Jurkat, Clone E6-1 (cell line): ENCODE results near the gene NKX2-4. TPM values are rescaled to one million over a fixed set of nuclear protein-coding genes. Genes with fewer than 3 reads are reported as not detected.
"Not testable (repeated sequence)": the region's sequence is repeated elsewhere in the genome, so short reads cannot be mapped to it uniquely, and the experiment has no call there.

Experiments used
- DNase-seq: peaks from one replicate; pipeline ENCODE4 v3.0.0-alpha.2; 2011; ENCODE audit warnings: low read depth, low spot score
- H3K4me3 ChIP-seq: 2 replicates; pipeline ENCODE4 v1.5.1; 2011; ENCODE audit warnings: mild to moderate bottlenecking, low read length, control low read depth, moderate library complexity
- polyA plus RNA-seq: library from polyadenylated mRNA; unstranded; fragments of >200 nt; gene quantifications from one replicate; pipeline ENCODE4 v1.2.1, GENCODE V29; 2012; ENCODE audit warnings: missing spikeins; ENCODE audit not compliant: insufficient read length, insufficient read depth

NKX2-4 gene
- polyA plus RNA-seq: not detected

DNA sequence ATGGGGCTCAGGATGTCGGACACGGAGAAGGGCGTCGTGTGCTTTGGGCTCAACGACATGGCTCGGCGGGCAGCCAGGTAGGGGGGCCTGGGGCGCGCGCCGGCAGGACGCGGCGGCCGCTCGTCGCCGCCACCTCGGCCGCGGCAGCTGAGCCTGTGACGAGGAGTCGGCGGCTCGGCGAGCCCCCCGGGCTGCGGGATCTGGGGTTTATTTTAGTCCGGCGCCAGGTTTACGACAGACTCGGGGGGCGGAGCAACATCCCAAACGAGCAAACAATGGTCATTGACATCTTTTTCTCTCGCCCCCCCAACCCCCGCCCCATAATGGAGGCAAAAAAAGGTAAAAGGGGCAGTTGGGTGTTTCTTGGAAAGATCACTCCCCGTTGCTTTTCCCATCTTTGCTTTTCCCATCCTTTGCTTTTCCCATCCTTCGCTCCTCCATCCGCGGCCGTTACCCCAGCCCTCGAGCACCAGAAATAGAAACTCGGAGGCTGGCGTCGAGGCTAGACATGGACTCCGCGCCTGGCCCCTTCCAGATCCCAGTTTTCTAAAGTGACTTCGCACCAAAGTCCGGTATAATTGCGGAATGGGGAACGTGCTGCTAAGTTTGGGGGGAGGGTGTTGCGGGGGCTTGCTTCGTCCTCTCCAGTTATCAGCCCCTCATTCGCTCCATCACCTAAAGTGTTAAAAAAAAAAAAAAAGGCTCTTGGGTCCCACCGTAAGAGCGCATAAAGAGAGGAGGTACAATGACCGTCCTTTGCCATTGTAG is at the start of gene NKX2-4:
NKX2-4 (minus strand) TSS at position 186 of the 768 bp plus-strand sequence; CDS start at position 59, 127 bp downstream.
- H3K4me3 ChIP-seq: no peak within 1 kb of the TSS; the same call in 1 of the 2 replicates

DNA sequence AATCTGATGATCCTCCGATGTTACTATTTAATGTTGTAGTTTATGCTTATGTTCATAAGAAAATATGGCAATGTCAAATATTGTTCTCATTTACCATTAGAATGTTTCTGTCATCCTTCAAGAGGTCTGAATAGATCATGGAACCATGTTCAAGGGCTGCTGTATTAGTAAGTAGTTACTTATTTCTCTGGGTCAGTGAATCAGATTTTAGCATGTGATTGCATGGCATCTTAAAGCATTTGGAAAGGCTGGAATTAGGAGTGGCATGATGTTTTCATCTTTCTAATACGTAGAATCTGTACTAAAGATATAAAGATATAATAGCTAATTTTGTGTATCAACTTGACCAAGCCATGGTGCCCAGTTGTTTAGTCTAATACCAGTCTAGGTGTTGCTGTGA is 40.5 kb upstream of the NKX2-4 start:
- no peak for DNase-seq
- H3K4me3 ChIP-seq: no peak overlapping the region

More for the DNA sequence above, at the start of gene NKX2-4:
- no peak for DNase-seq

DNA sequence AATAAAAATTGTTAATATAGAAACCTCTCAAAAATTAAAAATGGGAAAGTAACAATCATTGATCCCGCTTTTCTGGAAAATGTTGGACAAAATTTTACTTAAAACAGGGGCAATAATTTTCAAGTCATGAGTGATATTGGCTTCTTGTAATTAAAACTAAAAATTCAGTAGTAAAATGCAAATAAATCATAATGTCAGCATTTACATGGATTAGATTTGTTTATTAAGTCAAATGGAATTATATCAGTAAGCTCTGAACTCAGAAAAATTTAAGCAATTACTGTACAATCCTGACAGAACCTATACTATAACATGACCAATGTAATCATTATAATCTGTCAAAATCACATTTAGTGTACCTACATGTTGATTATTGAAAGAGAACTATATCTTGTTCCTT is 39.9 kb upstream of the NKX2-4 start:
- H3K4me3 ChIP-seq: no peak overlapping the region
- DNase-seq: no peak

DNA sequence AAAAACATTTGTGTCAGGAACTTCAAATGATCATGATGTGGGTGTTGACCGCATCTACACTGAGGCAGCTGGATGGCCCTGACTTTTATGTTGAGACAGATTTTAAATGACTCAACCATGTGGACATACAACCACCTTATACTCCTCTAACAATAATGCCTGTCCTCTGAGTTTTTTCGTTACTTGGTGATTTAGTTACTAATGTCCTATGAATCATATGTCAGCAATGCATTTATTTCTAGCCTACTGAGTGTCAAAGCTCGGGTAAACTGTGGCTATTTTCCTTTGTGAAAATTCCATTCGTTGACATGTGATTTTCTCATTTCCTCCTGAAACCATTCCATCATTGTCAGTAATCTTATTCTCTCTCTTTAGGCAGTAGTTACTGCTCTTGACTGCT is 38.9 kb upstream of the NKX2-4 start:
- no peak for DNase-seq
- no peak overlapping the region for H3K4me3 ChIP-seq

DNA sequence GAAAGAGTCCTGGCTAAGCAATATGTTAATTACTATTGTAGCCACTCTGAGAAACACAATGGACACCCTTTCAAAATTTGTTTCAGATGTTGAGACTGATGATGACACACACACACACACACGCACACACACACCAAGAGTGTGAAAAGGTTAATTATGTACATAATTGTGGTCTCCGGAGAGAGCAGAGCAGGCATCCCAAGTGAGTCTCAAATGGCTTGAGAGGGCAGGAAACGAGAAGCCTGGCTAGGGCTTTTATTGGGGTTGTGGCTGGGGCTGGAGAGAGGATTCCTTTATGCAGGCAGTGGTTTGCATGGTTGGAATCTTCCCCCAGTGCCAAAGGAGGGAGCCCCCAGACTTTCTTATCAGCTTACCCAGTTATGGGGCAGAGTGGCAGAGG is 38.2 kb upstream of the NKX2-4 start:
- DNase-seq: no peak
- no peak overlapping the region for H3K4me3 ChIP-seq

DNA sequence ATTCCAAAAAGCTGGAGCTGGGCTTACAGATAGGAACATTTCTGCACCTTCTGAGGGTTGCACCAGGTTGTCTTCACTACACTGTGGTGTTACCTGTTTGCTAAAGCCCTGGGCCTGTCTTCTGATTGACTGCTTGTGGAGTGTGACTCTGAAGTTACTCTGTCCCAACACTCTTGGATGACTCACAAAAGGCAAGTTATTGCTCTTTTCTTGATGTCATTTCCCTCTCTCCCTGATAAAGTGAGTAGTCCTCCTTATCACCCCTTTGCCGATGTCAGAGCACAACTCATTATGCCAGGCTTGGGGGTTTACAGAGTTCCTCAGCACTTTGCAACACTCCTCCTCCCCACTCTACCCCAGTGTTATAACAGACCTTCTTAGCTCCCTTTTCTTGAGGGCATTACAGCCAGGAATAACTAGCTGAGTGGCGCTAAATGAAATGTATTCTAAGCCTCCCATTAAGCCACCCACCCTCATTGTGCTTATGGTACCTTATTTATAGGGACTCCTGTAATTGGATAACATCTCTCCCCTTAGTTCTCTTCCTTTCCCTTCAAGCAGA is 36.1 kb upstream of the NKX2-4 start:
- no peak for DNase-seq
- no peak overlapping the region for H3K4me3 ChIP-seq

DNA sequence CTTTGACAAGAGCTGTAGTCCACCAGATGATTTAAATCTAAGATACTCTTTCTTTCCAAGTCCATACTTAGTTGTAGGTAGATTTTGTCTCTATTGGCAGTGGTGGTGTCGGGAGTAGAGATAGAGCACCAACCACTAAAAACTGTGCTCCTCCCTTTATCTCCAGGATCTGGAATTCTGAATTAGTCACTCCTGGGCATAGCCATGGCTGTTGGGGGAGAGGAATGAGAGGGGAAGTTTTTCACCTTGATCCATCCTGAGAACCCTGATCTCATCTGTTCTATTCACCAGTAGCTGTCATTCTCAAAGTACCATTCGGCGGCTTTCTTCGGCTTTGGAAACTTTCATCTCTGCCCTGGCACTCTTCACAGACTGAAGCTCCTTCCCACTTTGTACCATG is 35.6 kb upstream of the NKX2-4 start:
- DNase-seq: no peak
- H3K4me3 ChIP-seq: no peak overlapping the region

DNA sequence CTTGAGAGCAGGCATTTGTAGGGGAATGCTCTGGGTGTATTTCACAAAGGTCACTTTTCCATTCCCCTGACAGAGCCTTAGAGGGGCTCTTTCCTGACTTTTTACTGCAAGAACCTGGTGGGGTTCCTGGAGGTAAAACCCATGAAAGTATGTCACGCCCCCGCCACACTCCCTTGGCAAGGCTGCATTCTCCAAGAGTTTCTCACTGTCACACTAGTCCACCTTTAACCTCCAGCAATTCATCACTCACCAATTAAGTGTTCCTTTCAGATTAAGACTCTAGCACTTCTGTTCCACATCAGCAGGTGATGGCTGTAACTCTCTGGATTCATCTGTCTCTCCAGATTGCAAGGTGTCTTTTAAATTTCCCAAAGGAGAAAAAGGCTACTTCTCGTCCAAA is 32.7 kb upstream of the NKX2-4 start:
- no peak for DNase-seq
- no peak overlapping the region for H3K4me3 ChIP-seq

DNA sequence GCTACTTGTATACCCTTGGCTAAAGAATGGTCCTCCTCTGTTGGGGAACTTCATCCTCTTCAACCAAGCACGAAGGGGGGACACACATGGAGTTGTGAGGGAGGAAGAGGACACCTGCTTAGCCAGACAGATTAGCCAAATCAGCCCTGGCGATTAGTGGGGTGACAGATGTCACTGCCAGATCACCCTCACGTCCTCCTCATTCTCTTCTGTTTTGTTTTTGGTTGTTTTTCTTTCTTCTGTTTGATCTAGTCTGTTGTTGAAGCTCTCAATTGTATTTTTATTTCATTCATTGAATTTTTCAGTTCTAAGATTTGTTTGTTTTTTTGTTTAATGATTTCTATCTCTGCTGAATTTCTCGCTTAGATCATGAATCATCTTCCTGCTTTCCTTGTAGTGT is 27.5 kb upstream of the NKX2-4 start:
- no peak overlapping the region for H3K4me3 ChIP-seq
- DNase-seq: no peak

DNA sequence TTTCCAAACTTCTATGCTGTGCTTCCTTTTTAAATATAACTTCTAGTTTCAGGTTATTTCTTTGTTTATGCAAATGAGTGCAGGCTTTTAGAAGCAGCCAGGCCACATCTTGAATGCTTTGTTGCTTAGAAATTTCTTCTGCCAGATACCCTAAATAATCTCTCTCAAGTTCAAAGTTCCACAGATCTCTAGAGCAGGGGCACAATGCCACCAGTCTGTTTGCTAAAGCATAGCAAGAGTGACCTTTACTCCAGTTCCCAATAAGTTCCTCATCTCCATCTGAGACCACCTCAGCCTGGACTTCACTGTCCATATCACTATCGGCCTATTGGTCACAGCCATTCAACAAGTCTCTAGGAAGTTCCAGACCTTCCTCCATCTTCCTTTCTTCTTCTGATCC is 26.4 kb upstream of the NKX2-4 start:
- H3K4me3 ChIP-seq, DNase-seq: not testable (repeated sequence)

DNA sequence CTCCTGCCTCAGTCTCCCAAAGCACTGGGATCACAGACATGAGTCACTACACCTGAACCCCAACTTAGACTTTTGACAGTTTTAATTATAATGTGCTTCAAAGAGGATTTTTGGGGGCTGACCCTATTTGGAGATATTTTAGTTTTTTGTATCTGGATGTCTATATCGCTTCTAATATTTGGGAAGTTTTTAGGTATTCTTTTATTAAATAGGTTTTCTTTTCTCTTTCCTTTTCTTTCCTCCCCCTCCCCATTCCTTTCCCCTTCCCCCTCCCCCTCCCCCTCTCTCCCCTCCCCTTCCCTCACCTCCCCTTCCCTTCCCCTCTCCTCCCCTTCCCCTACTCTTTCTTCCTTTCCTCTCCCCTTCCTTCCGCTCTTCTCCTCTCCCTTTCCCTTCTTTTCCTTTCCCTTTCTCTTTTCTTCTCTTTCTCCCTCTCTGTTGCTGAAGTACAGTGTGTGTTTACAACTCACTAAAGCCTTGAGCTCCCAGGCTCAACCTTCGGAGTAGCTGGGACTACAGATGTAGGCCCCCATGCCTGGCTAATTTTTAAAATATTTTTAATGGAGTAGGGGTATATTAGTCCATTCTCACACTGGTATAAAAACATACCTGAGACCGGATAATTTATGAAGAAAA is 24.4 kb upstream of the NKX2-4 start:
- H3K4me3 ChIP-seq: no peak overlapping the region

DNA sequence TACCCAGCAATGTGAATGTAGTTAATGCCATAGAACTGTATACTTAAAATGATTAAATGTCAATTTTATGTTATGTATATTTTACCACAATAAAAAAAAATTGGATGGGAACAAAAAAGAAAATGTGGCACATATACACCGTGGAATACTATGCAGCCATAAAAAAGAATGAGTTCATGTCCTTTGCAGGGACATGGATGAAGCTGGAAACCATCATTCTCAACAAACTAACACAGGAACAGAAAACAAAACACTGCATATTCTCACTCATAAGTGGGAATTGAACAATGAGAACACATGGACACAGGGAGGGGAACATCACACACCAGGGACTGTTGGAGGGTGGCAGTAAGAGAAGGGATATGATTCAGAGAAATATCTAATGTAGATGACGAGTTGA is 21.8 kb upstream of the NKX2-4 start:
- not testable (repeated sequence) for H3K4me3 ChIP-seq, DNase-seq

More for the DNA sequence above, 24.4 kb upstream of the NKX2-4 start:
- no peak for DNase-seq

DNA sequence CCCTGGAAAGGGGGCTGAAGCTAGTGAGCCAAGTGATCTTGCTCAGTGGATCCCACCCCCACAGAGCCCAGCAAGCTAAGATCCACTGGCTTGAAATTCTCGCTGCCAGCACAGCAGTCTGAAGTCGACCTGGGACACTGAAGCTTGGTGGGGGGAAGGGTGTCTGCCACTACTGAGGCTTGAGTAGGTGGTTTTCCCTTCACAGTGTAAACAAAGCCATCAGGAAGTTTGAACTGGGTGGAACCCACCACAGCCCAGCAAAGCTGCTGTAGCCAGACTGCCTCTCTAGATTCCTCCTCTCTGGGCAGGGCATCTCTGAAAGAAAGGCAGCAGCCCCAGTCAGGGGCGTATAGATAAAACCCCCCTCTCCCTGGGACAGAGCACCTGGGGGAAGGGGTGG is 16.7 kb upstream of the NKX2-4 start:
- not testable (repeated sequence) for H3K4me3 ChIP-seq
- peak; percentile 33 for DNase-seq

DNA sequence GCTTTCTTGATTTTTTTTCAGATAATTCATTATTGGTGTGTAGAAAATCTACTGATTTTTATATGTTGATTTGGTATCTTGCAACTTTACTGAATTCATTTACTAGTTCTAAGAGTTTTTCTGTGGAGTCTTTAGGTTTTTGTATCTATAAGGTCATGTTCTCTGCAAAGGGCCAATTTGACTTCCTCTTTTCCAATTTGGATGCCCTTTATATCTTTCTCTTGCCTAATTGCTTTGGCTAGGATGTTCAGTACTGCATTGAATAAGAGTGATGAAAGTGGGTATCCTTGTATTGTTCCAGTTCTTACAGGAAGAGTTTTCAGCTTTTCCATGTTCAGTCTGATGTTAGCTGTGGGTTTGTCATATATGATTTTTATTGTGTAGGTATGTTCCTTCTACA is 14.4 kb upstream of the NKX2-4 start:
- no peak for DNase-seq
- H3K4me3 ChIP-seq: no peak overlapping the region

DNA sequence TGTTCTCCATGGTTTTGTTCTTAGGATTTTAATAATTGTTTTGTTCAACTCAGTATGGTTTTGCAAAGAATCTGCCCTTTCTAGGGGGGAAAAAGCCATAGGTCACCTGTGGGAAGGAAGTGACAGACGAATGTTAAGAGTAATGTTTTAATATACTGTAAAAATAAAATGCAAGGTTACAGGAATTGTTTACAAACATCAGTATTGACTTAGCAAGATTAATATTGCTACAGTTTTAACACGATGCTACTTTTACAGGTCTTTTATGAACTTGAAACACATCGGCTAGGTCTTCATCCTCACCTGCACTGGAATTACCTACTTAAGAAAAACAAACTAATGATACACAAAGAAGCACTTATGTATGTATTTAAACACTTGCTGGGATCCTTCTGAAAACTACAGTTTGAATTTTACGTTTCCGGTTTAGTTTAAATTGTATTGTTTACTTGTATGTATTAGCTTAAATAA is 1.7 kb upstream of the NKX2-4 start:
- no peak overlapping the region for H3K4me3 ChIP-seq
- DNase-seq: no peak

DNA sequence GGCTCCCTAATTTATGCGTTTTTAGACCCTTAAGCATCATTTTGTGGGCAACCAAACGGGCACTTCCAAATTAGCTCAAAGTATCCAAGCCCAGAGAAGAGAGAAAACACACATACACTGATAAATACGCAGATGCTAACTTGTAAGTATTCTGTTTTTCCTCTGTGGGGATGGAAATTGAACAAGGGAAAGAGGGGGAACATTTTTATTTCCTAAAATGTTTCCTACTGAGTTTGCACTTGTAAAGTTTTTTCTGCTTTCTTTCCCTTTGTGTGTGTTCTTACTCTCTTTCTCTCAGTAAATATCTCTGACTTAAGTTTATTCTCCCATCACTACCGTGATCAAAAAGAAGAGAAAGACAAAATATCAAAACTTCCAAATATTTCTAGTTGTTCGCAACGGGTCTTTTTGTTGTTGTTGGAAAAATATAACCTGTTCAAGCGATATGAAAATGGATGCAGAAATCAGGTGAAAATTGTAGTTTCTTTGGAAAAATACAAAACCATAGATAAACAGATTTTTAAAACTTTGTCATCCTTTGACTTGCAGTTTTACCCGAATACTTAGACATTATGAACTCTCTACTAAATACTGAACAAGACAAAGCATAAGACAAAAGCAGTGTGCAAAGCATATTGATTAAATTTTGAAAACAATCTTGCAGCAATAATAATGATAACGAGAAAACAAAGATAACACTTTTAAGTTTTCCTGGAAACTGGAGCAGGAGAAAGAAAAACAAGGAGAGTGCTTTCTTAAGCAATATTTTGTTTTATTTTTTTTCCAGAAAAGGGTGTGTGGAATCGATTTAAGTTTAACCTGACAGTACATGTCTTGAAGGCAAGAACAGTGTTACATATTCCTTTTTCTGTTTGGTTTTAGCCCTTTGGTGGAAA is 1.0 kb upstream of the NKX2-4 start:
- no peak overlapping the region for H3K4me3 ChIP-seq
- DNase-seq: no peak

DNA sequence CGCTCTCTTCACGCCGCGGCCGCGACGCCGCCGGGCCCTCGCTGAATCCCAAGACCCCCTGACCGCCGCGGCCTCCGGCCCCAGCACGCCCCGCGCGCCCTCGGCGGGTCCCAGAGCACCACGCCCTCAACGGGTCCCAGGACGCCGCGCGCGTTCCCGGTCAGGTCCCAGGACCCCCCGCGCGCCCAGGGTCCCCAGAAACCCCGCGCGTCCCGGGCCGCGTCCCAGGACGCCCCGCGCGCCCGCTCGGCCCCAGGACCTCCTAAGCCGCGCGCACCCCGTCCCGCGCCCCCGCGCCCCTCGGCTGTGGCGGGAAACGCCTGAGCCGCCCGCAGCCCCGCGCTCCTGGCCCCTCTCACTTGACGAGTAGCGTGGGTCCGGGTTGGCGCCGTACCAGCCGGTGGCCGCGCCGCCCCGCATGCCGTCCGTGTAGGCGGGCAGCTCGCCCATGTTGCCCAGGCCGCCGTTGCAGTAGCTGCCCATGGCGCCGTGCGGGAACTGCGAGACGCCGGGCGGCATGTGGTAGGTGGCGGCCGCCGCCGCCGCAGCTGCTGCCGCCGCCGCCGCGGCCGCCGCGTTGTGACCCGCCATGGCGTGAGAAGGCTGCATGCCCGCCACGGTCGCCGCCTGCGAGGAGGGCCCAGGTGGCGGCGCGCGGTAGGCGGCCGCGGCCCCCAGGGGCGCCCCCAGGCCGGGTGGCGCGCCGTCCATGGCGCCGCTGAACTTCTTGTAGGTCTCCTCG is 556 bp downstream of the NKX2-4 start:
- no peak overlapping the region; the same call in 1 of the 2 replicates for H3K4me3 ChIP-seq
- no peak for DNase-seq
